Muscle of leg (tissue), 11 donors: ENCODE measurements around the gene FBXO33. TPM values are rescaled to one million over a fixed set of nuclear protein-coding genes. Genes with fewer than 3 reads are reported as not detected.

ENCODE experiments used
- DNase-seq: peaks from one replicate; pipeline ENCODE4 v3.0.0; 2013
- H3K27ac ChIP-seq: one replicate; pipeline ENCODE4 v1.5.1; 2013; ENCODE audit warnings: mild to moderate bottlenecking, low read length, control low read depth
- H3K27me3 ChIP-seq: one replicate; pipeline ENCODE4 v1.6.1; 2013; ENCODE audit warnings: low read length; ENCODE audit not compliant: control insufficient read depth, insufficient read depth
- H3K36me3 ChIP-seq: one replicate; pipeline ENCODE4 v1.6.1; 2013; ENCODE audit warnings: low read length; ENCODE audit not compliant: control insufficient read depth, insufficient read depth
- H3K4me1 ChIP-seq: one replicate; pipeline ENCODE4 v1.6.1; 2013; ENCODE audit warnings: low read length; ENCODE audit not compliant: control insufficient read depth, insufficient read depth
- H3K4me3 ChIP-seq: one replicate; pipeline ENCODE4 v1.5.1; 2013; ENCODE audit warnings: low read length, control low read depth
- H3K9me3 ChIP-seq: replicated peaks from 2 replicates; pipeline ENCODE4 v1.6.1; 2013; ENCODE audit warnings: low read depth, low read length; ENCODE audit not compliant: control insufficient read depth
- WGBS: methylation state at CpG from one replicate; pipeline ENCODE4 v1.1.5; 2013; ENCODE audit warnings: missing lambda C conversion rate; ENCODE audit not compliant: insufficient coverage; 5-methylcytosine and 5-hydroxymethylcytosine counted together
- polyA plus RNA-seq, 8 donors: library from polyadenylated mRNA; unstranded; fragments of 120-200 nt; gene quantifications; one replicate each; pipeline versions ENCODE4 v1.2.1 to v1.2.3, GENCODE V29; 2013; ENCODE audit warnings: inconsistent platforms in 1 of 8, low replicate concordance in 1 of 8; ENCODE audit not compliant: insufficient read length in 8 of 8, insufficient read depth in 1 of 8
- total RNA-seq: library from RNA; stranded (reverse); fragments of 120-200 nt; gene quantifications from one replicate; pipeline ENCODE4 v1.2.4, GENCODE V29; 2013

FBXO33 gene
- total and polyA plus RNA-seq, 9 donors = 3.6 to 6.2 (median 4.6) TPM

- WGBS = no CpG with 5 or more reads among the region's 3 CpGs
- peak; percentile 31 for DNase-seq
- no peaks in the 10 kb centered on the region for H3K4me1 ChIP-seq
- peaks cover 7% of the 10 kb centered on the region for H3K9me3 ChIP-seq
- peaks cover under 1% of the 10 kb centered on the region for H3K36me3 ChIP-seq
- H3K4me3 ChIP-seq = no peak overlapping the region
- H3K27ac ChIP-seq = no peak overlapping the region
- no peaks in the 10 kb centered on the region for H3K27me3 ChIP-seq
These were observed 25.7 kb downstream of the FBXO33 start for GRCh38 chr14:39406560-39406959.

- DNase-seq = no peak
- H3K4me3 ChIP-seq = no peak overlapping the region
- H3K27me3 ChIP-seq = no peaks in the 10 kb centered on the region
- peaks cover 8% of the 10 kb centered on the region for H3K36me3 ChIP-seq
- H3K27ac ChIP-seq = no peak overlapping the region
- H3K4me1 ChIP-seq = no peaks in the 10 kb centered on the region
- H3K9me3 ChIP-seq = no peaks in the 10 kb centered on the region
- WGBS = 70% methylated on average over 3 of the region's 6 CpGs
These were observed 33.9 kb downstream of the FBXO33 start for GRCh38 chr14:39398382-39398781.

- no peaks in the 10 kb centered on the region for H3K27me3 ChIP-seq
- H3K4me3 ChIP-seq = no peak overlapping the region
- DNase-seq = no peak
- H3K27ac ChIP-seq = no peak overlapping the region
- H3K4me1 ChIP-seq = no peaks in the 10 kb centered on the region
- H3K36me3 ChIP-seq = peaks cover 6% of the 10 kb centered on the region
- no peaks in the 10 kb centered on the region for H3K9me3 ChIP-seq
These were observed 35.8 kb downstream of the FBXO33 start for GRCh38 chr14:39396448-39396847.

- Histone ChIP-seq H3K9me3 (no peaks in the 10 kb centered on the region), H3K36me3 (peaks cover 4% of the 10 kb centered on the region), H3K27ac (no peak overlapping the region), H3K4me1 (no peaks in the 10 kb centered on the region), H3K4me3 (no peak overlapping the region), H3K27me3 (no peaks in the 10 kb centered on the region)
- WGBS = no CpG with 5 or more reads among the region's 4 CpGs
- DNase-seq = no peak
These were observed 36.5 kb downstream of the FBXO33 start for GRCh38 chr14:39395555-39396254.

GRCh38 chr14:39393289-39393688 lies 38.9 kb downstream of the FBXO33 start:
- no CpG with 5 or more reads among the region's 1 CpG for WGBS
- H3K4me1 ChIP-seq = no peaks in the 10 kb centered on the region

GRCh38 chr14:39384177-39384576 lies 48.1 kb downstream of the FBXO33 start:
- no peaks in the 10 kb centered on the region for H3K27me3 ChIP-seq
- no peaks in the 10 kb centered on the region for H3K36me3 ChIP-seq
- 72% methylated on average over 2 of the region's 4 CpGs for WGBS
- no peak overlapping the region for H3K27ac ChIP-seq
- no peaks in the 10 kb centered on the region for H3K4me1 ChIP-seq
- H3K4me3 ChIP-seq = no peak overlapping the region
- H3K9me3 ChIP-seq = no peaks in the 10 kb centered on the region
- no peak for DNase-seq

More at GRCh38 chr14:39393289-39393688, 38.9 kb downstream of the FBXO33 start:
- H3K27me3 ChIP-seq = no peaks in the 10 kb centered on the region
- no peak for DNase-seq
- H3K27ac ChIP-seq = no peak overlapping the region
- no peak overlapping the region for H3K4me3 ChIP-seq
- H3K9me3 ChIP-seq = no peaks in the 10 kb centered on the region
- peaks cover 2% of the 10 kb centered on the region for H3K36me3 ChIP-seq

- Histone ChIP-seq H3K36me3 (no peaks in the 10 kb centered on the region), H3K27ac (no peak overlapping the region), H3K4me3 (no peak overlapping the region), H3K4me1 (no peaks in the 10 kb centered on the region), H3K9me3 (no peaks in the 10 kb centered on the region), H3K27me3 (no peaks in the 10 kb centered on the region)
- WGBS = 43% methylated on average over 1 of the region's 1 CpG
- DNase-seq = no peak
These were observed 48.5 kb downstream of the FBXO33 start for GRCh38 chr14:39383741-39384140.

GRCh38 chr14:39383026-39383660 lies 49.1 kb downstream of the FBXO33 start:
- Histone ChIP-seq H3K27me3 (no peaks in the 10 kb centered on the region), H3K4me1 (no peaks in the 10 kb centered on the region), H3K36me3 (no peaks in the 10 kb centered on the region), H3K27ac (no peak overlapping the region), H3K4me3 (no peak overlapping the region), H3K9me3 (no peaks in the 10 kb centered on the region)
- DNase-seq = no peak
- WGBS = no CpG with 5 or more reads among the region's 1 CpG

- no peak overlapping the region for H3K27ac ChIP-seq
- no peak overlapping the region for H3K4me3 ChIP-seq
- H3K27me3 ChIP-seq = no peaks in the 10 kb centered on the region
- no peak for DNase-seq
- WGBS = 84% methylated on average over 3 of the region's 3 CpGs
- no peaks in the 10 kb centered on the region for H3K36me3 ChIP-seq
- no peaks in the 10 kb centered on the region for H3K4me1 ChIP-seq
- H3K9me3 ChIP-seq = no peaks in the 10 kb centered on the region
These were observed 49.8 kb downstream of the FBXO33 start for GRCh38 chr14:39382463-39382862.

- no peaks in the 10 kb centered on the region for H3K27me3 ChIP-seq
- H3K4me1 ChIP-seq = no peaks in the 10 kb centered on the region
- H3K27ac ChIP-seq = no peak overlapping the region
- 100% methylated on average over 2 of the region's 4 CpGs for WGBS
- no peak for DNase-seq
- H3K9me3 ChIP-seq = no peaks in the 10 kb centered on the region
- no peaks in the 10 kb centered on the region for H3K36me3 ChIP-seq
- H3K4me3 ChIP-seq = no peak overlapping the region
These were observed 50.9 kb downstream of the FBXO33 start for GRCh38 chr14:39381366-39381765.
